ENCODE measurements around the gene BID.

The BID gene

DNA sequence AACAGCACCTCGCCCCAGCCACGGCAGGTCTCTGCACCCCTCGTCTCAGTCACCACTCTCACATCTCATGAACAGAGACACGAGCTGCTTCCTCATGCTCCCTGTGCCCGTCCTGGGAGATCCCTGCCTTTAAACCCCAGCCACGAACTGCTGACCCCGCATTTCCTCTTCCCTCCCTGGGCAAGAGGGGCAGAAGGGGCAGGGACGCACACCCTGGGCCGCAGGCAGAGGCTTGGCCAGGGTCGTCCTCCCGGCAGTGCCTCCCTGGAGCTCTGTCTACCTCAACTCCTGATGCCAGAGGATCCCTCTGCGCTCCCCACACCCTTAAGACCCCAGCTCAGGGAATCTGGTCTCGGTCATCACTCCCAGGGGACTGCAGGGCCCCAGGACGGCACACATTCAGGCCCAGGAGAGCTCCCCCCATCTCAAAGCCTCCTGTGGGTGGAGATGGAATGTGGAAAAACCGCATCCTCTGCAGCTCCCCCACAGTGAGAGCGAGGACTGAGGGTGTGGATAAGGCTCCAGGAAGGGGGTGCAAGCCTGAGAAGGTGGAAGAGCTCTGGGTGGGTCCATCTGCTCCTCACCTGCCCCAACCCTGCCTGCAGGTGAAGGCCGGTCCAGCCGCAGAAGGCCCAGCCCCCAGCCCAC is 1.2 kb downstream of the BID start:
- Histone ChIP-seq H3K4me2 (ENCODE audit: low read length) (peak overlapping the region; percentile 95), H3K36me3 (ENCODE audit: control insufficient read depth, low read length) (peaks cover 8% of the 10 kb centered on the region; the same call in 1 of the 2 replicates), H3K9me2 (replicated peaks; ENCODE audit: control insufficient read depth, low read length) (no peaks in the 10 kb centered on the region), H3K4me3 (ENCODE audit: low read length) (peak overlapping the region; percentile 72), H3K79me2 (ENCODE audit: control insufficient read depth, low read length) (peaks cover 63% of the 10 kb centered on the region), H3K27ac (ENCODE audit: low read depth, low read length) (peak overlapping the region; percentile 46), H3F3A (ENCODE audit: control insufficient read depth, insufficient read depth) (peaks cover 11% of the 10 kb centered on the region), H4K20me1 (ENCODE audit: control insufficient read depth, insufficient read depth, low read depth, low read length) (peaks cover 12% of the 10 kb centered on the region), H3K9me3 (ENCODE audit: control insufficient read depth, insufficient read depth, low read length) (no peaks in the 10 kb centered on the region), H3K27me3 (ENCODE audit: control insufficient read depth, low read length) (no peaks in the 10 kb centered on the region), H3K4me1 (ENCODE audit: control insufficient read depth, low read length) (peaks cover 57% of the 10 kb centered on the region)
- TF ChIP-seq CTCF (IDR thresholded peaks at IDR 0.05; ENCODE audit: low read depth, low read length, poor library complexity, severe bottlenecking) (no peak), EZH2phosphoT487 (IDR thresholded peaks at IDR 0.05; ENCODE audit: borderline replicate concordance, low read length) (no peak)

- peaks cover 8% of the 10 kb centered on the region; the same call in 1 of the 2 replicates for H3K36me3 ChIP-seq (ENCODE audit: control insufficient read depth, low read length)
- H3F3A ChIP-seq (ENCODE audit: control insufficient read depth, insufficient read depth), result peaks cover 11% of the 10 kb centered on the region
Measured at GRCh38 chr22:17772249-17772957, 1.9 kb downstream of the BID start.

GRCh38 chr22:17770180-17771077 is 3.8 kb downstream of the BID start:
- no peaks in the 10 kb centered on the region for H3K27me3 ChIP-seq (ENCODE audit: control insufficient read depth, low read length)
- no peak overlapping the region for H3K27ac ChIP-seq (ENCODE audit: low read depth, low read length)
- H3K9me2 ChIP-seq (replicated peaks; ENCODE audit: control insufficient read depth, low read length), result no peaks in the 10 kb centered on the region
- TF ChIP-seq CTCF (IDR thresholded peaks at IDR 0.05; ENCODE audit: low read depth, low read length, poor library complexity, severe bottlenecking) (no peak), EZH2phosphoT487 (IDR thresholded peaks at IDR 0.05; ENCODE audit: borderline replicate concordance, low read length) (no peak)
- no peak overlapping the region for H3K4me2 ChIP-seq (ENCODE audit: low read length)
- H3K79me2 ChIP-seq (ENCODE audit: control insufficient read depth, low read length), result peaks cover 76% of the 10 kb centered on the region
- H3K36me3 ChIP-seq (ENCODE audit: control insufficient read depth, low read length), result peaks cover 8% of the 10 kb centered on the region; the same call in 1 of the 2 replicates
- no peak overlapping the region for H3K4me3 ChIP-seq (ENCODE audit: low read length)
- H3K4me1 ChIP-seq (ENCODE audit: control insufficient read depth, low read length), result peaks cover 39% of the 10 kb centered on the region
- peaks cover 10% of the 10 kb centered on the region for H3F3A ChIP-seq (ENCODE audit: control insufficient read depth, insufficient read depth)
- peaks cover 16% of the 10 kb centered on the region for H4K20me1 ChIP-seq (ENCODE audit: control insufficient read depth, insufficient read depth, low read depth, low read length)
- H3K9me3 ChIP-seq (ENCODE audit: control insufficient read depth, insufficient read depth, low read length), result no peaks in the 10 kb centered on the region

More at GRCh38 chr22:17772249-17772957, 1.9 kb downstream of the BID start:
- TF ChIP-seq CTCF (IDR thresholded peaks at IDR 0.05; ENCODE audit: low read depth, low read length, poor library complexity, severe bottlenecking) (no peak), EZH2phosphoT487 (IDR thresholded peaks at IDR 0.05; ENCODE audit: borderline replicate concordance, low read length) (no peak)
- peaks cover 63% of the 10 kb centered on the region for H3K79me2 ChIP-seq (ENCODE audit: control insufficient read depth, low read length)
- H3K9me2 ChIP-seq (replicated peaks; ENCODE audit: control insufficient read depth, low read length), result no peaks in the 10 kb centered on the region
- H3K27ac ChIP-seq (ENCODE audit: low read depth, low read length), result no peak overlapping the region
- peaks cover 14% of the 10 kb centered on the region for H4K20me1 ChIP-seq (ENCODE audit: control insufficient read depth, insufficient read depth, low read depth, low read length)
- H3K4me3 ChIP-seq (ENCODE audit: low read length), result peak overlapping the region; percentile 72
- peaks cover 52% of the 10 kb centered on the region for H3K4me1 ChIP-seq (ENCODE audit: control insufficient read depth, low read length)
- no peaks in the 10 kb centered on the region for H3K27me3 ChIP-seq (ENCODE audit: control insufficient read depth, low read length)
- peak overlapping the region; percentile 95 for H3K4me2 ChIP-seq (ENCODE audit: low read length)
- H3K9me3 ChIP-seq (ENCODE audit: control insufficient read depth, insufficient read depth, low read length), result no peaks in the 10 kb centered on the region

All from DOHH2 (cell line).